T-helper 2 cell treated with Interferon-gamma antibody and Interleukin-4, amounts not matched to agents 100 ng/mL and 5 ng/mL, for 36 hours (primary cell): ENCODE results near the gene PSMB1. TPM values are rescaled to one million over a fixed set of nuclear protein-coding genes. Genes with fewer than 3 reads are reported as not detected.
"Not testable (repeated sequence)": the region's sequence is repeated elsewhere in the genome, so short reads cannot be mapped to it uniquely, and the experiment has no call there.

ENCODE experiments used
- intact Hi-C: fragments of 100-400 bp; cut with micrococcal nuclease; formaldehyde crosslinking; loops from one replicate; pipeline ENCODE4 v1.15.1; 2023
- total RNA-seq: library from RNA; stranded (reverse); gene quantifications from 2 replicates; pipeline ENCODE4 v1.2.3, GENCODE V29; 2022

Gene PSMB1
- total RNA-seq, 1 donor from 2014 or later: 186 TPM

DNA sequence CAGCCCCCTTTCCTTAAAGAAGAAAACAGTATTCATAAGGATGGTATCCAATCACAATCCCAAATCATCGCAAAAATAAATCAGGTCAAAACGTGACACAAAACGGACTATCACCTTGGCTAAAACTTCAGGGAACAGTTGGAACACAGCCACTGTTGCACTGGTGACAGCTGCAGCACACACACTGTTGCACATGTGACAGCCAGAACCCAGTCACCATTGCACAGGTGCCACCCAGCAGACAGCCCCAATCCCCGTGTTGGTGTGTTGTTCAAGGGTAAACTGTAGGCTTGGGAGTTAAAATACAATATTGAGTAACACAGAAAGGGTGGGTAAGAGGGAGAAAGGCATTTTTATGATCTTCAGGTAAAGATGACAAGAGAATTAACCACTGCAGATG lies 15.8 kb downstream of the PSMB1 start:
- intact Hi-C loops: no loop called here

DNA sequence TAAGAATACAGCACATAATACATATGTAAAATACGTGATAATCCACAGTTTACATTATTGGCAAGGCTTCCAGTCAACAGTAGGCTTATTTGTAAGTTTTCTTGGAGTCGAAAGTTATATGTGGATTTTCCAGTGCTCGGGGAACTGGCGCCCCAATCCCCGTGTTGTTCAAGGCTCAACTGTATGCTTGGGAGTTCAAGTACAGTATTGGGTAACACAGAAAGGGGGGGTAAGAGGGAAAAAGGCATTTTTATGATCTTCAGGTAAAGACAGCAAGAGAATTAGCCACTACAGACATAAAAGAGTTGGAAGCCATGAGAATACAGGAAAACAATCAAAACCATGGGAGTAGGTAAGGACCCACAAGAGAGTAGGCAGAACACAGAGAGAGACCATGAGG lies 16.4 kb downstream of the PSMB1 start:
- intact Hi-C loops: no loop called here

DNA sequence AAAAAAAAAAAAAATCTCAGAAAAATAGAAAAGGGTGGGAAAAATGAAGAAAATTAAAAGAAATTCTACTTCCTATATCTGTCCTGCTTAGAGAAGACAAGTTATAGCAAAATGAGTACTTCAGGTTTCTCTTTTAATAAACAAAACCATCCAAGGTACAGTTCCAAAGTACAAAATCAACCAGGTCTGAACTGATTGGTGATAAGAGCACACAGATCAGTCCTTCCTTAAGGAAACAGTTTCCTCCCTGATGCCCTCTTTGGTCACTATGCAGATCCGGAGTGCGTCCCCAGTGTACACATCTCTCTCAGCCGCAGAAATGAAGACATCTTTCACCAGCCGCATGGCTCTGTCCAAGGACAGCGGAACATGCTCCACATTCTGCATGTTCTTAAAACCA lies 18.1 kb downstream of the PSMB1 start:
- intact Hi-C loops: no loop called here

DNA sequence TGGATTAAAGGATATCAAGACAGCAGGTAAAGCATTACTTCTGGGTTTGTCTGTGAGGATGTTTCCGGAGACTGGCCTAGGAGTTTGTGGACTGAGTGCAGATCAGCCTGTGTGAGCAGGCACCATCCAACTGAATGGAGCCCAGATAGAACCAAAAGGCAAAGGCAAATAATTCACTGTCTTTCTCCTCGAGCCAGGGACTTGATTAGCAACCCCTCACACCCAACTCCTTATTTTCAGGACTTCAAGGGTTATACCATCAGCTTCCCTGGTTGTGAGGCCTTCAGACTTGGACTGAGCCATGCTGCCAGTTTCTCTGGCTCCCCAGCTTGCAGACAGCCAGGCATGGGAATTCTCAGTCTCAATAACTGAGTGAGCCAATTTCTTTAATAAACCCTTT lies 19.3 kb downstream of the PSMB1 start:
- intact Hi-C loops: no loop called here

DNA sequence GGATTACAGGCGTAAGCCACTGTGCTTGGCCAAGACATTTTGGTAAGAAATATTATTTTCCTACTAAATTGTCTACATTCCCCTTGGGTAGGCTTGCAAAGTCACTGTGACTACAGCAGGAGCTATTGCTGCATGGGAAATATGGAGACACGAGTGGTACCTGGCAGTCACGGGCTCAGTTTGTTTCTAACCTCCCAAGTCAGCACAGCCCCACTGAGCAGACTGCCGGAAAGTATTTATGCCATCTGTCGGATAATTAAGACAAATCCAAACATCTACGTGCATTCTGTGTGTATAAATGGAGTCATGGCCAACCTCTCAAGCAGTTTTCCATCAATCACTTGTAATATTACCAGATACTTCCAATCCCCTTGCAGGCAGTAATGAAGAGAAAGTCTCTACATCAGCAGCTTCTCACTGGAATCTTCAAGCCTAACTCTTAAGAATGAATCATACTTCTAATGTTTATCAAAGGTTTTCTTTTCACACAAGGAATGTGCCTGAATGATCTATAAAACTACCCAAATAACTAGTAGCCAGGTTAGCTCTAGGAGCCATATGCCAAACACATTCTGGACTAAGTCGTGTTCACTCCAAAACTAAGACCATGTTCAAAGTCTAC lies 20.1 kb downstream of the PSMB1 start:
- intact Hi-C loops: no loop called here

DNA sequence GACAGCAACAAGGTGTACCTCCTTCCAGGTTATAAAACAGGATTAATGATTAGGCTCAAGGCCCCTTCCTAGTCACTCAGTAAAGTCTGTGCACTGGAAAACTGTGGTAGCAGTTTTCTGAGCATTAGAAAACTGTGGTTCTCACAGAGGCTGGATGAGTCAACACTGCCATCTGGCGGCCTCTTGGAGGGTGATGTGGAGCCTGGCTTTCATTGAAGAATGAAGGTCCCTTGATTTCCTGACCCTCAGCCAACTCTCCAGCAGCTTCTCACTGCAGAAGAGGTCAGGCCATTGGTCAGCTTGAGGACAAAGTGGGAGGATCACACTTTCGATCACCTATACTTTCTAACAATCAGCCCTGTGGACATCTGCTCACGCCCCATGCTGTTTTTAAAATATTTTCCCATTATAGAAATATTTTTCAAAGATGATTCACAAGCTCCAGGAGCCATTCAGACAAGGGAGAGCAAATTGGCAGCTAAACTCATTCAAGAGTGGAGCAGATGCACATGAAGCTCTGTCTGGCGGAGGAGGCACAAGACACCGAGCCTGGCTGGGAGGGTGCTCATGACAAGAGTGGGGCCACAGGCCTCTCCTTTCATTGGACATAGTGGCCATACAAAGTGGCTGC lies 23.2 kb downstream of the PSMB1 start:
- intact Hi-C loops: loop anchor here (1.0 kb wide), 2 partner anchors 699 to 740 kb away; no protein-coding TSS in a partner anchor

DNA sequence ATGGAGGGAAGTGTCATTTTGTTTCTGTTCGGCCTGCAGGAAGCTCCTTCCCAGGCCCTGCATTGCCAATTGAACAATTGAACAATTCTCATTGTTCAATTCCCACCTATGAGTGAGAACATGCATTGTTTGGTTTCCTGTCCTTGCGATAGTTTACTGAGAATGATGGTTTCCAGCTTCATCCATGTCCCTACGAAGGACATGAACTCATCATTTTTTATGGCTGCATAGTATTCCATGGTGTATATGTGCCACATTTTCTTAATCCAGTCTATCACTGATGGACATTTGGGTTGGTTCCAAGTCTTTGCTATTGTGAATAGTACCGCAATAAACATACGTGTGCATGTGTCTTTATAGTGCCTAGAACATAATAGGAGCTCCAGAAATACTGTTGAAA lies 25.1 kb downstream of the PSMB1 start:
- intact Hi-C loops: not testable (repeated sequence)

DNA sequence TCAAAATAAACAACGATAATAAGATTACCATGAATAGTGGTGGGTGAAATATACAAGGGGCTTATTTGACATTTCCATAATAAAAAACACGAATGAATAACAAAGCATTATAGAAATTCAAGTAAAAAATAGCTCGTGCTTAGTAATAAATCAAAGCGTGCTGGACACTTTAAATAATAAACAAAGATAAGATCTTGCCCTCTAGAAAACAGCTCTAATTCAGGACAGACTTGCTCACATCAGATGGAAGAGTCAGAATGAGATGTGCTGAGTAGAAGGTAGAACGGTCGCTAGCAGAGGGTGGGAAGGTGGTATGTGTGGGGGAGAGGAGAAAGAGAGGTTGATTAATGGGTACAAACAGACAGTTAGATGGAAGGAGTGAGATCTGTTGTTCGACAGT lies 27.3 kb downstream of the PSMB1 start:
- intact Hi-C loops: no loop called here

DNA sequence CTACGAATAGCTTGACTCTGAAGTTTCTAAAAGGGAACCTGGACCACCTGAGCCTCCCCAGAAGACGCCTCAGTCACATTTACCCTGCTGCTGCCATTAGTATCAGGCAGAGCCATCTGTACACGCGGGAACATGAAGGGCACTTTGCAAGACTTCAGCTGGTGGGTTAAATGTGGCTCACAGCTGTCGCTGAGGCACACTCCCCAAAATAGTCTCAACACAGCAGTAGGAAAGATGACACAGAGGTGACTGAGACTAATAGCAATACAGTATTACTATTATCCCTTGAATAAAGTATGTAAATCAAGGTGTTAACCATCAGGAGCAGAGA lies 29.0 kb downstream of the PSMB1 start:
- intact Hi-C loops: no loop called here

DNA sequence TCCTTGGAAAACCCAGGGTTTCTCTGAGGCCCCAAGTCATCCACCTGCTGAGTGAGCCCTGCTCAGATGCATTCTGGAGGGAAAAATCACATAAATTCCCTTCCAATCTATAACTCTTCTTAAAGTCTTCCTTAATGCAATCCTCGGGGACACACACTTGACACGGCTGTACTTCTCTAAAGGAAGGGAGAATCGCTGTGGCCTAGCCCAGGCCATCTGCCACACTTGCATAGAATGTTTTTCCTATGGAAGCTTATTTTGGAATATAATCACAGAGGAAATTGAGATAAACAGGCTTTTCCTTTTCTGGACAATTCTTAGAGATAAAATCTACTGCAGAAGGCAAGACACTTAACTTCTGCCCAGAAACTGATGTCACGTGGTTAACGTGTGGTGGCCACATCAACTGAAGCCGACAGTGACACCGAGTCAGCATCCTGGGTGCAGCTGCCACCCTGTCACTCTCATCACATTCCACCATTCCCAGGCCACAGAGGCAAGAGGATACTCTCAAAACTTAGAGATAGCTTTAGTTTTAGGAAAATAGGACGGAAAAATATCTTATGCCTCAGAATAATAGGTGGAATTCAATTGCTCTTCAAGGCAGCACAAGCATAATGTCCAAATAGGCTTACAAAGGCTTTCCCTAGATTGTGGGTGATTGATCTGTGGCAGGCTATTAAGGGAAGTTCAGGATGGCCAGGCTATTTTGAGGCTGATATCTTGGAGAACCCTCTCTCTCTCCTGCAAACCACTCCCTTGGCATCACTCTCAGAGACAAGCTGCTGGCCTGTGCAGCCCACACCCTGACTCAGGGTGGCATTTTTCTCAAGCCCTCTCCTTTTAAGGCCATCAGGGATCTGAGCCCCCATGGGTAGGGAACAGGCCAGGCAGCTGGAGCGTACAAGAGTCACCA lies 29.6 kb downstream of the PSMB1 start:
- intact Hi-C loops: no loop called here

DNA sequence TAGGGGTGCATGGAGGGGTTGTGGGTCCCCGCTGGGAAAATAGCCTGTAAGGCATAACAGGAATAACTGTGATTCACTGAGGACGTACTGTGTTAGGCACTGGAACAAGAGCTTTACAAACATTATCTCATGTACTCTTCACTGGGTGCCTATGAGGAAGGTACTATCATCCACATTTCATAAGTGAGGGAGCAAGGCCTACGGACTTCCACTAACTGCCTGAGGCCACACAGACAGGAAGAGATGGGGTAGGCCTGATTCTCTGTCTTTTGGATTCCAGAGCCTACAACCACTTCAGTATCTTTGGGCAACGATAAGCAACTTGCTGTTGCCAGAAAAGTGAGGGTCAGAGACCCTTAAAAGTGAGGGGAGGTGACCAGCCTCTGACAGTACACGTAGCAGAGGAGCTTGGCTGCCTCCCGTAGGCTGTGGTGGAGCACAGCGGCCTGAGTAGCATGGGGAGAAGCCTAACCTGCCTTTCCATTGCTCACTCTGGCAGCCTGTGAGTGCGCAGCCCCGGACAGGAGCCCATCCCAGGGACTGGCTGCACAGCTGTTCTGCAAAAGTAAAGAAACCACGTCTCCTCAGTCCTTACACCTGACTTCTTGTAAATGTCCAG lies 30.4 kb downstream of the PSMB1 start:
- intact Hi-C loops: no loop called here

DNA sequence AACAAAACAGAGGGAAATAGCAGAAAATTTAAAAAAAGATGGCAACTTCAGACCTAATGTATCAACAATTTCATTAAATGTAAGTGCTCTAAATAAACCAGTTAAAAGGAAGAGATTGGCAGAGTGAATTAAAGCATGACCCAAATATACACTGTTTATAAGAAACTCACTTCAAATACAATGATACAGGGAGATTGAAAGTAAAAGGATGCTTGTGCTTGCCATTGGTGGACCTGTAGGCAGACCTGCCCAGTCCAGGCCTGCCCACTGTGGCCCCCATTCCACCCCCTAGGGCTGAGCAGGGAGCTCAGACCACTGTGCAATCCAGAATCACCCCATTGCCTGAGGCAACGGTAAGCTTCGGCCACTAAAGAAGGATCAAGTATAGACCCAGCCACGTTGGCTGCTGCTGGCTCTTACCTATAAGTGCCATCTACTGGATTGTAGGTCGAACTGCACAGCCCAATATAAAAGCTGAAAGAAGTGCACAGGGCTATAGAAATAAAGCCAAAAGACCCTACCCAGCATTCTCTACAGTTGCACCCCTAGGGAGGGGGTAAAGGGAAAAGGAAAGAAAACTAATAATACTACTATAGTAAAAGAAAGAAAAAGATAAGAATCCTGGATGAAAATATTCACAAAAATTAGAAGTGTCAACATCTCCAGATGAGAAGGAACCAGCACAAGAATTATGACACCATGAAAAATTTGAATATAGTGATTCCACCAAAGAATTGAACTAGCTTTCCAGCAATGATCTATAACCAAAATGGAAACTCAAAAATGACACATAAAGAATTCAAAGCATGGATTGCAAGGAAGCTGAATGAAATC lies 36.1 kb downstream of the PSMB1 start:
- intact Hi-C loops: loop anchor here (1.0 to 5.0 kb wide), 5 partner anchors 567 to 1622 kb away; no protein-coding TSS in a partner anchor

DNA sequence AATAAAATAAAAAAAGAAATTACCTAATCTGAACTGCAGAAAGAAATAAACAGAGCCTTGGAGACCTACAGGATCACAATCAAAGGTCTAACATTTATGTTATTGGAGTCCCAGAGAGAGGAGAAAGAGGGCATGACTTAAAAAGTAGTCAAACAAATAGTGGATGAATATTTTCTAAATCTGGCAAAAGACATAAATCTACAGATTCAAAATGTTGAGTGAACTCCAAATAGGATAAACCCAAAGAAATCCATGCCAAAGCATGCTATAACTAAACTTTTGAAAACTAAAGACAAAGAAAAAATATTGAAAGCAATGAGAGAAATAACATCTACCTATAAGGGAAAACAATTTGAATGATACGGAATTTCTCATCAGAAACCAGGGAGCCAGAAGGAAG lies 38.2 kb downstream of the PSMB1 start:
- intact Hi-C loops: loop anchor here (5.0 kb wide), 1 partner anchor 1558 kb away; no protein-coding TSS in a partner anchor

DNA sequence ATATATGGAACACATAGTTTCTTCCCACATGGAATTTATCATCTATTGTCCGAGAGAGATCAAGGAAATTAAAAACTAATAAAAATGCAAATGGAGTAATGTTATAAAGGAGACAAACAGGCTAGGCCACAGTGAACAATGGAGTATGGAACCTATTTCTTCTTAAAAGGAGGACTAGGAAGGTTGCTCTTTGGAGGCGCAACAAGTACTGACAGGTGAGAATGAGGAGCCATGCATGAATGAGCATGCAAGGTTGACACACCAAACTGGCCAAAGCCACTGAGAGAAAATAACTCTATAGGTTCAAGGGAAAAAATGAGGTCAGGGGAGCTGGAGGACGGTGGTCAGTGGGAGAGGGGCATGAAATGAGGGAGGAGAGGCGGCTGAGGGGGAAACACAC lies 40.9 kb downstream of the PSMB1 start:
- intact Hi-C loops: no loop called here

DNA sequence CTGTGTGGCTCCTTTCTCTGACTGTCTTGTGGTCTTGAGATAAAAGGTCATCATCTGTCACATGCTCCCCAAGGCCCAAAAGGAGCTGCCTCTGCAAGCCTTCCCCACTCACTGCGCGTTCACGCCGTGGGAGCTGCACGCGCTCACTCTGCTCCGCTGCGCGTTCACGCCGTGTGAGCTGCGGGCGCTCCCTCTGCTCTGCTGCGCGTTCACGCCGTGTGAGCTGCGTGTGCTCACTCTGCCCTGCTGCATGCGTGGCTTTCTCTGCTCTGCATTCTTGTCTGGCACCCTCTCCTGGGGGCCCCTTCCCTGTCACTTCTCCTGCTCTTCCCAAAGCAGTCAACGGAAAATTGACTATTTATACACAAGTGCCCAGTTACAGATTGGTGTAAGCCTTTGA lies 42.5 kb downstream of the PSMB1 start:
- intact Hi-C loops: no loop called here

DNA sequence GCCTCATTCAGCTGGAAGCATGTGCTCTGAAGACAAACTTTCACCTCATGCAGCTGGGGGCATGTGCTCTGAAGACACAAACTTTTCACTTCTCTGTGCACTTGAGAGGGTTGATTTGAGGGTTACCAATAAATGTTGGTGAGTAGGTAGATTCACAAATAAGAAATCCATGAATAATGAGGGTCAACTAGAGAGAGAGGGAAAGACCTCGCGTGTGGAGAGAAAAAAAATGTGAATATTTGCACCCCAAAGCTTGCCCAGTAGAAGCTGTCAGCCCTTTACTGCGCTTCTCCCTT lies 43.4 kb downstream of the PSMB1 start:
- intact Hi-C loops: no loop called here

DNA sequence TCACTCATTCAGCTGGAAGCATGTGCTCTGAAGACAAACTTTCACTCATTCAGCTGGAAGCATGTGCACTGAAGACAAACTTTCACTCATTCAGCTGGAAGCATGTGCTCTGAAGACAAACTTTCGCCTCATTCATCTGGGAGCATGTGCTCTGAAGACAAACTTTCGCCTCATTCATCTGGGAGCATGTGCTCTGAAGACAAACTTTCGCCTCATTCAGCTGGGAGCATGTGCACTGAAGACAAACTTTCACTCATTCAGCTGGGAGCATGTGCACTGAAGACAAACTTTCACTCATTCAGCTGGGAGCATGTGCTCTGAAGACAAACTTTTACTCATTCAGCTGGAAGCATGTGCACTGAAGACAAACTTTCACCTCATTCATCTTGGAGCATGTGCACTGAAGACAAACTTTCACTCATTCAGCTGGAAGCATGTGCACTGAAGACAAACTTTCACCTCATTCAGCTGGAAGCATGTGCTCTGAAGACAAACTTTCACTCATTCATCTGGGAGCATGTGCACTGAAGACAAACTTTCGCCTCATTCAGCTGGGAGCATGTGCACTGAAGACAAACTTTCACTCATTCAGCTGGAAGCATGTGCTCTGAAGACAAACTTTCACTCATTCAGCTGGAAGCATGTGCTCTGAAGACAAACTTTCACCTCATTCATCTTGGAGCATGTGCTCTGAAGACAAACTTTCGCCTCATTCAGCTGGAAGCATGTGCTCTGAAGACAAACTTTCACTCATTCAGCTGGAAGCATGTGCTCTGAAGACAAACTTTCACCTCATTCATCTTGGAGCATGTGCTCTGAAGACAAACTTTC lies 44.0 kb downstream of the PSMB1 start:
- intact Hi-C loops: not testable (repeated sequence)

DNA sequence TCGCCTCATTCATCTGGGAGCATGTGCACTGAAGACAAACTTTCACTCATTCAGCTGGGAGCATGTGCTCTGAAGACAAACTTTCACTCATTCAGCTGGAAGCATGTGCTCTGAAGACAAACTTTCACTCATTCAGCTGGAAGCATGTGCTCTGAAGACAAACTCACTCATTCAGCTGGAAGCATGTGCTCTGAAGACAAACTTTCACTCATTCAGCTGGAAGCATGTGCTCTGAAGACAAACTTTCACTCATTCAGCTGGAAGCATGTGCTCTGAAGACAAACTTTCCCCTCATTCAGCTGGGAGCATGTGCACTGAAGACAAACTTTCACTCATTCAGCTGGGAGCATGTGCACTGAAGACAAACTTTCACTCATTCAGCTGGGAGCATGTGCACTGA lies 44.8 kb downstream of the PSMB1 start:
- intact Hi-C loops: not testable (repeated sequence)

DNA sequence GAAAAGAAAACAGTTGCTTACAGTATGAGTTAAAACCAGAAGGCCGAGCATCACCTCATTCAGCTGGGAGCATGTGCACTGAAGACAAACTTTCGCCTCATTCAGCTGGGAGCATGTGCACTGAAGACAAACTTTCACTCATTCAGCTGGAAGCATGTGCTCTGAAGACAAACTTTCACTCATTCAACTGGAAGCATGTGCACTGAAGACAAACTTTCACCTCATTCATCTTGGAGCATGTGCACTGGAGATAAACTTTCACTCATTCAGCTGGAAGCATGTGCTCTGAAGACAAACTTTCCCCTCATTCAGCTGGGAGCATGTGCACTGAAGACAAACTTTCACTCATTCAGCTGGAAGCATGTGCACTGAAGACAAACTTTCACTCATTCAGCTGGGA lies 45.4 kb downstream of the PSMB1 start:
- intact Hi-C loops: not testable (repeated sequence)

DNA sequence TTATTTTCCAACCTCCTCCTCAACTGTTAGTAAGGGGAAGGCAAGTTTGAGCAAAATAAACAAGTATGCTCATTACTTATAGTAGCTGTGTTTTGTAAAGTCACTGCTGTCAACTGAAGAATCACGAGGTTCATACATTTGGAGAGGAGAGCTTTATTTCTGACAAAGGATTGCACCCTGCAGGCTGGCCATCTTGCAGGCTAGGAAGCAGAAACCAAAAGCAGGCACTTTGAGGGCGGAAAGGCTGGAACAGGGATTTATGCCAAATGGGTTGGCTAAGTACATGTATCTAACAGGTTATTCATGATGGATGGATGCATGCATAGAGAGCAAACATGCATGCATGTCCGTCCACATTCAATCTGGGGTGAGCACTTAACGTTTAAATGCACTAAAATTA lies 46.7 kb downstream of the PSMB1 start:
- intact Hi-C loops: no loop called here
